NCI-H2227 treated with DMSO at 0.1 percent for 48 hours (cell line): ENCODE measurements around the gene TMEM128.
A peak's percentile ranks its signal among the peaks of the same experiment; 100 is the strongest.
"Not testable (repeated sequence)": the region's sequence is repeated elsewhere in the genome, so short reads cannot be mapped to it uniquely, and the experiment has no call there.

Experiments
- DNase-seq: peaks from one replicate; lab custom pipeline; 2025; lab: John Stamatoyannopoulos, UW

The TMEM128 gene

DNA sequence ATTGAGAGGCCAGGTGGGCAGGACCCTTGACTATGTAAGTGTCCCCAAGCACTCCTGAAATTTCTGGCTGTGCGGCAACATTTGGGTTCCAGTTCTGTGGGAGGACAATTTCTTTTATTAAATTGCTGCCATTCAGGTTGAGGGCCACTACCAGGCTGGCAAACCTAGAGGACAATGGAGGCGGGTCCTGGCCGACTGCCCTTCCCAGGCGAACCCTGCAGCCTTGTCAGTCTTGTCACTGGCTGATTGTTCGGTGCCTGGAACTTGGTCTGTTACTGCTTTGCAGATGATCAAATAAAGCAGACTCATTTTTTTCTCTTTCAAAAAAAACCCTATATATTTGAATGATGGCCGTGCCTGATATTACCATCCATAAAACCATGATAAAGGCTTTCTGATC is 6.6 kb upstream of the TMEM128 start:
- DNase-seq = no peak

DNA sequence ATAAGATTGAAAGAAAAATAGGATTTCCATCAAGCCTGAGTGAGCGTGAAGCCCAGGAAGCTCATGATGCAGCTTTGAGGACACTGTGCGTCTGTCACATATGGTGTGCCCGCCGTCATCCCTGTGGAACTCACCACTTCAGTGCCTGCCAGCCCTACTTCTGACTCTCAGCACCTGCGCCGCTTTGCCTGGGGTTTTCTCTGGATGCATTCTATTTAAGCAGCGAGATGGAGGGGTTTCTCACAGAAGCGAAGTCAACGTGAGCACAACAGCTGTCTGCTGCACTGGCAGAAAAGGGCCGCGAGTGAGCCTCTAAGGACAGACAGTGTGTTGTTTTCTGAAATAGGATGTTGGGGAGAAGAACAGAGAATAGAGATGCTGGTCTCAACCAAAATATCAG is 6.2 kb upstream of the TMEM128 start:
- no peak for DNase-seq

DNA sequence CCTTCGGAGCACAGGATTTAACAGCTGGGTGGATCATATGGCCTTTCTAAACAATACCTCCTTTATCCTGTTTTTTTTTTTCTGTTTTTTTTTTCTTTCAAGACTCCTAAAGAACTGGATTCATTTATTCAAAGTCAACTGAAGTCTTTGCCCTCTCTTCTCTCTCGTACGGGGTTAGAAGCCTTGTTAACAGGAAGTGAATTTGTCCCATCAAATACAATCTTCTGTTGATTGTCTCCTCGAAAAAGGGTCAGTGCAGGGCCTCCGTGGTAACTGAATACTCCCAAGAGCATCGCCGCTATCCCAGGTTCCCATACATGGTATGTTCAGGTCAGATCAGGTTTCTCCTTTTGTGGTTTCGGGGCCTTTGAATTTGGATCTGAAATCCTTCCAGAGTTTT is 1.8 kb upstream of the TMEM128 start:
- no peak for DNase-seq

DNA sequence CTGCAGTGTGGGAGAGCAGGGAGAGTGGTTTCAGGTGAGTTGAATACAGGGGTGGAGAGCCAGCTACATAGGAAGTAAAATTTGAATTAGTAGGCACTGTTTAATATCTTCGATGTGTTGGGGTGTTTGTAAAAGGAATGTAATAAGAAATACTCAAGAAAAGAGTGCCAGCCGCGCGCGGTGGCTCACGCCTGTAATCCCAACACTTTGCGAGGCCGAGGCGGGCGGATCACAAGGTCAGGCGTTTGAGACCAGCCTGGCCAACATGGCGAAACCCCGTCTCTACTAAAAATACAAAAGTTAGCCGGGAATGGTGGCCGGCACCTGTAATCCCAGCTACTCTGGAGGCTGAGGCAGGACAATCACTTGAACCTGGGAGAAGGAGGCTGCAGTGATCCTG is 1.3 kb upstream of the TMEM128 start:
- DNase-seq = not testable (repeated sequence)

DNA sequence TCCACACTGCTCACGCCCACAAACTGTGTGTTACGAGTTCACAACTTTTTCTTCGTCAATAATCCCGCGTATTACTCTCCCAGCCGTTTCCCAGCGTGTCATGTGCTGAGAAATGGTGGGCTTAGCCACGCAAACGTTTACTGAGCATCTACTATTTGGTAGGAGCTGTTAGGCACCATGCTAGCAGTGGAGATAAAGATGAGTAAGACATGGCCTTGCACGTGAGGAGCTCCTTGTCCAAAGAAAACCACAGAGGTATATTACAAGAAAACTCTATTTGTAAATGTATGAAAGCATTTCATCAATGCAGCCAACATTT is 821 bp upstream of the TMEM128 start:
- no peak for DNase-seq

DNA sequence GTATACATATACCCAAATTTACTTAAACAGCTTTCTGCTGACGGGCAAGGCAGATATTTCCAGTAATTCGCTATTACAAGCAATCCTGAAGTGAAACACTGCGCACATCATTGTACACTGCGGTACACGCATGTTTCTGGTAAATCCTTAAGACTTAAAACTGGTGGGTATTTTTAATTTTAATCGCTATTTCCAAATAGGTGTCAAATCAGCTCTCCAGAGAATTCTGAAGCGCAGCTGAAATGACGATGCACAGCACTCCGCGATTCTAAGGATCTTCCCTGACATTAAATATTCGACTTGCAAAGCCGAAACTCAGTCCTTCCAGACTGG is 361 bp downstream of the TMEM128 start:
- DNase-seq = no peak

DNA sequence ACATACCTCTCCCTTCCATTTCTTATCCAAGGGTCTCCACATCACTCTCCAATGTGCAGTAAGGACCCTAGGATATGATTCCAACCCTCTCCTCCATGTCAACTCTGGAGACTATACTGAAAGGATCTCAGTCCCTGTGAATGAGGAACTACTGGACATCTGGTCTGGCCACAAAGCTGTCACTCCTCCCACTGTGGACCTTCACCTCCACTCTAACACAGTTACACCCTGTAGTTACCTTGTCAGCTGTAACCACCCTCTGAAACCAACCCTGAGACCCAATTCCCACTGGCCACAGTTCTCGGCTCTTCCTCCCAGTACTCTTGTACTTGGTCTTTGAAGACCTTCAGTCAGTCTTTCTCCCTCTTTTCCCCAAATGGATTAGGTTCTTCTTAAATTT is 2.9 kb downstream of the TMEM128 start:
- no peak for DNase-seq

DNA sequence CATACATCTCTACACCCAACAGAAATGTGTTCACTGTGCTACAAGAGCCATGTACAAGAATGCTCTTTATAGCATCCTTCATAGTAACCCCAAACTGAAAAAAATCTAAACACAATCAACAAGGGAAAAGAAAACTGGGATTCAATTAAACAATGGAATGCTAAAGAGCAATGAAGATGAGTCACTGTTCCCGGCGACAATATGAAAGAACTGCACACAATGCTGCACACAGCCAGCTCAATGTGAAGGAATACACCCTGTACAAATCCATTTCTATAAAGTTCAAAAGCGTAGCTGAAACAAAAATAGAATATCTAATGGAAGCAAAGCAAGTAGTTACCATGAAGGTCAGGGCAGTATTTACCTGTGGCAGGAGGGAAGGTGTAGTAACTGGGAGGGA is 8.5 kb downstream of the TMEM128 start:
- DNase-seq = not testable (repeated sequence)

DNA sequence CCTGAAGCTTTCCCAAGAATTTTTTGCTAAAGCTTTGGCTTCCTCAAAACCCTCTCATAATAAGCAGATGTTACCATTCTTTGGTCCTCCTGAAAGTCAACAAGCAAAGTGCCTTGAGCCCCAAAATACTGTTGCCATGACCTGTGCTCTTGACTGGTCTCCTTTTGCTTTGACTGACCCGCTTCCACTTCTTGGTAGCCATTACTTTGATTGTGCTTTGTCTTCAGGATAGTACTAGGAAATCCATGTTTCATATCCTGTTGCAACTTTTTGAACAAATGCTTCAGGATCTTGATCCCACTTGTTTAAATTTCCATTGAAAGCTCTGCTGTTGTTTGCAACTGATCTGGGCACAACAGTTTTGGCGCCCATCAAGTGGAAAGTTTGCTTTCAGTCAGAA is 14.4 kb downstream of the TMEM128 start:
- no peak for DNase-seq

DNA sequence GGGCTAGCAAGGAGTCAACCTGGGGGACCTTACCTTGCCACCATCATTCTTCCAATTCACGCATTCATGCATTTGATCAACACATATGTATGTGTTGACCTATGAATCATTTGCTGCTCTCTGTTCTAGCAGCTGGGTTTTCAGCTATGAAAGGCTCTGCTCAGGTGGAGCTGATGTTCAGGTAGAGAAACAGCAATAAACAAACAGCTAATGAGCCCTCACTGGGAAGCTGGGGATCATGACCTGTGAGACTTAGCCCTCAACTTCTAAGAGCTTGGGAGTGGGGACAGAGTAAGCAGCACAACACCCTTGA is 19.7 kb downstream of the TMEM128 start:
- DNase-seq = no peak

DNA sequence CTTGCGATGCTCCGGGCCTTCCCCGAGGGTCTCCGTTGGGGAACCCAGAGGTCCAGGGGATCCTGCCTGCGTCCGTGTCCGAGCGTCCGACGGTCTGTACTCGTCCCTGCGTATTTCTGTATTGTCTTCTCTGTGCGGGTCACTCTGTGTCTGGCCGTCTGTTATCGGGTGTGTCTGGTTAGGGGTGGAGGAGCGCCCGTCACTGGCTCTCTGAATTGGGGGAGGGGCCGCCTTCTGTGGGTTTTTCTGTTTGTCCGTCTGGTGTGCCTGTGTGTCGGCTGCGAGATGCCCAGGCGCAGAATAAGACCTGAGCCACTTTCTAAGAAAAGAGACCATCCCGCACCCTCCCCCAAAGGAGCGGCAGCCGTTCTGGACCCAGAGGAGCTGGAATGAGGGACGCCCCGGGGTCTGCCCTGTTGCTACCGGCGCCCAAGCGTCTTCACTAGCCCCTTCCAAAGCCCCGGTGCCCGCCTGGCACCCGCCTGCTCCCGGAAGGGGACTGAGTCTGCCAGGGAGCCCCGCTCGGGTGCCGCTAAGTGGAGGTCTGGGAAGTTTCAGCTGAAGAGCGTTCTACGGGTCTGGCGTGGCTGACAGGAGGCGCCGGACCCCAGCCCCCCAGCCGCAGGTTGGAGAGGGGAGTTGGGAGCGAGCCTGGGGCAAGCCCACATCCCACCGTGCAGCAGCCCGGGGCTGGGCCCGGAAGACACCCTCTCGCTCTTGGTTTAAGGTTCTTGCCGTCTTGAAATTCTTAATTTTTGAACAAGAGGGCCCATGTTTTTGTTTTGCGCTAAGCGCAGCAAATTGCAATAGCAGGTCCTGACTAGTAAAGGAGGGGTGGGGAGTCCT is 20.3 kb downstream of the TMEM128 start:
- no peak for DNase-seq

DNA sequence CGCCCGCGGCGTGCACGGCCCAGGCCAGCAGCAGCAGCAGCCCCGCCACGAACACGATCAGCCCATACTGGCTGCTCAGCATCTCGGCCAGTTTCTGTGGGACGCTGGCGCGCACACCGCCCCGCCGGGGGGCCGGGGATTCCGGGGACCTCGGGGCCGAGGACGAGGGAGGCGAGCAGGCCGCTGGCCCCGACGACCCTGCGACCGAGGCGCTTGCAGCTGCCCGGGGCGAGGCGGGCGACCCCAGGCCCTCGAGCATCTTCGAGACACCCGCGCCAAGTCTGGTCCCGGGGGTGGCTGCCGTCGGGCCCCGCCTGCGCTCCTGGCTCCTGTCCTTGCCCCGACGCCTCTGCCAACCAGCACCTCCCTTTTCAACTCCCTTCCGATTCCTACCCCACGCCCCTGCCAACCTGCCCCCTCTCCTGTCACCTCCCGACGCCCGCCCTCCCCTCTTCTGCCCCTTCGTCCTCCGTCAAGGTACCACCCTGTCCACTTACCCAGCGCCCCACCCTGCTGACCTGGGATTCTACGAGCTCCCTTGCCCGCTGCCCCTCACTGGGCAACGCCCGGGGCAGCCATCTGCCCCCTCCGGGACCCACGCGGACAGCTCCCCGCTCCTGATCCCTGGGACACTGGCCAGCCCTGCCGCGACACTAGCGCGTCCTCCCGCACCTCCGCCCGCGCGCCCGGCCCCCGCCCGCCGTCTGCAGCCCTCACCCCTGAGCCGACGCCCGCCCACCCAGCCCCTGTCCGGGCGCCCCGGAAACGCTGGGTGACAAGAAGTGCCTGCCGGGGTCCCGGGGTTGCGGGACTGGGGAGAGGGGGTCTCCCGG is 21.2 kb downstream of the TMEM128 start, which contains the start of gene OTOP1:
Gene OTOP1, minus strand, starts transcription at position 324 of the 833 bp plus-strand sequence. Its CDS starts 65 bp downstream, at position 259.
- DNase-seq = no peak

DNA sequence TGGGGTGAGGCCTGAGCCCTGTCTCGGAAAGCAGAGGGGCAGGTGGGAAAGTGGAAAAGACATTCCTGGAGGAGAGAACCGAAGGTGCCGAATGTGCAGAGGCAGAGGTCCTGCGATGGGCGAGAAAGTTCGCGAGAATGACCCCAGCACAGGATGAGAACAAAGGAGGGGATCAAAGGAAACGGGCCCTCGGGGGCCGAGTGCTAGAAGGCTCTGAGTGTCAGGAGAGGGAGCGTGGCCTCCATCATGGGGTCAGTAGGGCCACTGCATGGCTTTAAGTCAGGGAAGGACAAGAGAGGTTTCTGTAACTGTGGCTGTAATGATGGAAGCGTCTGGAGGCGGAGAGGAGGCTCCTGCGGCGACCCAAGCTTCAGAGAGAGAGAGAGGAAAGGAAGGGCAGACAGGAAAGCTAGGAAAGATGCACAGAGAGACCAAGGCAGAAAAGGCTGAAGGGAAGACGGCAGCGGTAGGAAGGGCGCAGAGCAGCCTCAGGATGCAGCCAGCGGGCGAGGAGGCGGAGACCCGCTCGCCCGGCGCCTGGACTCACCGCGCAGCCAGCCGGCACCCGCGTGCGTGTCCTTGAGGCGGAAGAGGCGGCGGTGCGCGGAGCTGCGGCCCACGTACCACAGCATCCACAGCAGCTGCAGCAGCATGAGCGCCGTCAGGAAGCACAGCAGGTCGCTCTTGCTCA is 22.0 kb downstream of the TMEM128 start:
- DNase-seq = peak; percentile 4

DNA sequence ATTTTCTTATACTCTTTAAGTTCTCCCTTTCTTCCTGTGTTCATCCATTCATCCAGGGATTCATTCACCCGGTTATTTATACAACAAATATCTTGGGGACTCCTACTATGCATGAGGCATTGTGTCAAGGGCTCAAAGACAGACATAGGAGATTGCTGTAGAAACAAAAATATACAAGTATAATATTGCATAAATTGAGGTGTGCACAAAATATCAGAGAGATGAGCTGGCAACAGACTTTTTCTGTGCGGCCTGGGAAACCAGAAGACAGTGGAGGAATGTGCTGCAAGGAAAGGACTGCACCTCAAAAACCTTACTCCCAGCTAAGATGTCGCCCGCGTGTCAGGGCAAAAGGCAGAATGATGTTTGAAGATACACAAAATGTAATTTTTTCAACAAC is 30.9 kb downstream of the TMEM128 start:
- DNase-seq = no peak

DNA sequence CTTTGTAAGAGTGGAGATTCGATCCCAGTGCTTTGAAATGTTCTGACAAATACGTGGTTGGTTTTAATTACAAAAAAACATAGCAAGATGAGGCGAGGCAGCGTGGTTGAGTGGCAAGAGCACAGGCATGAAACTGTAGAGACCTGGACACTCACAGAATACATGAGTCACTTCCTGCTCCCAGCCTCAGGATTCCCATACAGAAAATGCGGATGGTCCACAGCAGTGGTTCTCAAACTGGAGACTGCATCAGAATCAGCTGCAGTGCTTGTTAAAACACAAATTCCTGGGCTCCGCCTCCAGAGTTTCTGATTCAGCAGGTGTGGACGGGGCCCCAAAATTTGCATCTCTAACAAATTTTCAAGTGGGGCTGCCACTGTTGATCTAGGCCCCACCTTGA is 31.4 kb downstream of the TMEM128 start:
- no peak for DNase-seq

DNA sequence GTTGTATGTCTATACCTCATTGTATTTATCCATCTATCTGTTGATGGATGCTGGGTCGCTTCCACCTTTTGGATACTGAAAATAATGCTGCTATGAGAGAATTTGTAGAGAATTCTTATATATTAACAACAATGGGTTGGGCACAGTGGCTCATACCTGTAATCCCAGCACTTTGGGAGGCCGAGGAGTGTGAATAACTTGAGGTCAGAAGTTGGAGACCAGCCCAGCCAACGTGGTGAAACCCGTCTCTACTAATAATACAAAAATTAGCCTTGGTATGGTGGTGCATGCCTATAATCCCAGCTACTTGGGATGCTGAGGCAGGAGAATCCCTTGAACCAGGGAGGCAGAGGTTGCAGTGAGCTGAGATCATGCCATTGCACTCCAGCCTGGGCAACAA is 34.3 kb downstream of the TMEM128 start:
- not testable (repeated sequence) for DNase-seq

DNA sequence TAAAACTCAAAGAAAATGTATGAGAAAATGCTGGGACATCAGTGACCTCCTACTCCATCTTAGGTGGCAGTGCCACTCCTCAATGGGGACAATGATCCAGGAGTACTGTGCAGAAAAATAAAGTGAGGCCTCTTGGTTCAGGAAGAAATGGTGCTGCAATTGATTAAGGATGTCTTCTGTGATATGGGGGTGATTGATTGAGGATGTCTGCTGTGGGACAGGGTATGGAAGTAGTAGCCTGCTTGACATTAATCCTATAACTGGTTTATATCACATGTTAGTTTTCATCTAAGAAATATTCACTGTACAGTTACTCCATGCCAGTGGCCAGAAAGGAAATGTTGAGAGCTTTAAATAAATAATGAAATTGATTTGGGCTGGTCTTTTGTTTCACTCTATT is 41.8 kb downstream of the TMEM128 start:
- DNase-seq = no peak

DNA sequence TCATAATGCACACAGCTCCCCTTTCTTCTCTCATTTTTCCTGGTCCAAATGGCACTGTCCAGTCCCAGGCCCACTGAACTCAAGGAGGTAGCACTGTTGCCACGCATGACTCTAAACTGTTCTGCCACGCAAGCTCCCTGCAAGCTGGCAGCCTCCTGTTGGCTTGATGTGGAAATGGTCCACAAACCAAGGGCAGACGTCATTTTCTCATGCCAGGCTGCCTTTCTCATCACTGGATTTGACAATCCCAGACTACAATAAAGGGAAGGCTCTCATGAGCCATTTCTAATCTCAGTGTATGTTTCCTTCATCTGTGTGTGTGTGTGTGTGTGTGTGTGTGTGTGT is 43.6 kb downstream of the TMEM128 start:
- no peak for DNase-seq

DNA sequence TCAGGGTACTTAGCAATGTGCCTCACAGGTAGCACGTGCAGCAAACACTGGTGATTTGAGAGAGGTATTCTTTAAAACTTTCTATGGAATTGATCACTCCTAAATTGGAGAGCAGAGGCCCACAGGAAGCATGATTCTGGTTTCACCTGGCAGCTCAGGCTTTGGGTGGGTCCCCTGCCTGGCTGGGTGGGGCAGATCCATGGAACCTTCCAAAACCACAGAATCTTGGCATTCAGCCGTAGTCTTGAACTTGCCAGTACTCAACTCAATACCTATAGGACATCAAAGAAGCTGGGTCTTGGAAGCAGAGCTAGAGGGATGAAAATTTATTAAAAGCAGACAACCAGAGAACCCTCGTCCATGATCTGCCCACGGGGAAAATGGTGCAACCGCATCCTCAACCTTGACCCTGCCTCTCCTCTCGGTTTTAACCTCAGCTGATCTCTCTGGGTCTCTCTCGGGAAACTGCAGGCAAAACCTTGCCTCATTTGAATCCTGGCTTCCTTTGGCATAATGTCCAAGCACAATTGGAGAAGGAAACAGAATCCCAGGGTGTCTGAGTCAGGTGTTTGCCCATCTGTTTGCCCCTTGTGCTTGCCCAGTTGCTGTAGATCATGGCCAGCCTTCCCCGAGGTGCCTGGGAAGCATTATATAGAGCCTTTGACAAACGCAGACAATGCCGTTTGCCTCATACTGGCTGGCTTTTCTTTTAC is 44.2 kb downstream of the TMEM128 start:
- no peak for DNase-seq

DNA sequence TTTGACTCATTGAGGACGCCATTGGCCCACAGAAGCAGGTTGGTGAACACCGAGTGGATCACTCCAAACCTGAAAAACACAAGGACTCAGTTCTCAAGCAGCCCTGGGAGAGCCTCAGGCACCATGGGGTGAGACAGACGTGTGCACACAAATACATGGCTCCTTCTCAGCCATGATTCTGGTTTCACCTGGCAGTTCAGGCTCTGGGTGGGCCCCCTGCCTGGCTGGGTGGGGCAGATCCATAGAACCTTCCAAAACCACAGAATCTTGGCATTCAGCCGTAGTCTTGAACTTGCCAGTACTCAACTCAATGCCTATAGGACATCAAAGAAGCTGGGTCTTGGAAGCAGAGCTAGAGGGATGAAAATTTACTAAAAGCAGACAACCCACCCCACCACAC is 45.5 kb downstream of the TMEM128 start:
- no peak for DNase-seq

DNA sequence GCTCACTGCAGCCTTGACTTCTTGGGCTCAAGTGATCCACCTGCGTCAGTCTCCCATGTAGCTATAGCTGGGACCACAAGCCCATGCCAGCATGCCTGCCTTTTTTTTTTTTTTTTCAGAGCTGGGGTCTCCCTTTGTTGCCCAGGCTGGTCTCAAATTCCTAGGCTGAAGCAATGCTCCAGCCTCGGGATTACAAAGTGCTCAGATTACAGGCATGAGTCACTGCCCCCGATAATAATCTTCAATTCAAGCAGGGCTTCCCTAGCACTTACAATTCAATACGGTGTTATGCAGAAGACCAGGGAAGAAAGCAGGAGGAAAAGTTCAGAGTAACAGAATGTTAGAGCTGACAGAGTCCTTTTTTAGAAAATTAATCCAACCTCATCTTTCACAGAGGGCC is 47.4 kb downstream of the TMEM128 start:
- DNase-seq = no peak

DNA sequence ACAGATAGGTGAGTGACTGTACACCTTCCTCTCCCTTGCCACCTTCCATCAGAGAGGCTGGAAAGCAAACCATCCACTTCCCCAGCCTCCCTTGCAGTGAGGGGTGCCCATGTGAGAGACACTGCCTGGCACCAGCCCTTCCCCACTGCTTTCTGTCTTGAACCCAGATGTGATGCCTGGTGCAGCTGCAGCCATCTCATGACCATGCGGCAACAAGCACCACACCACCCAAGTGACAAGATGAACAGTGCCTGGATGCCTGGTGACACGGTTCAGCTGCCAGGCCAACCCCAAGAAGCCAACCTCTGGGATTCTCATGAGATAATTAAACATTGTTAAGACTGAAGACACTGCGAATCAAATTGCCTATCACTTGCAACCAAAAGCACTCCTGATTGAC is 52.7 kb downstream of the TMEM128 start:
- no peak for DNase-seq

DNA sequence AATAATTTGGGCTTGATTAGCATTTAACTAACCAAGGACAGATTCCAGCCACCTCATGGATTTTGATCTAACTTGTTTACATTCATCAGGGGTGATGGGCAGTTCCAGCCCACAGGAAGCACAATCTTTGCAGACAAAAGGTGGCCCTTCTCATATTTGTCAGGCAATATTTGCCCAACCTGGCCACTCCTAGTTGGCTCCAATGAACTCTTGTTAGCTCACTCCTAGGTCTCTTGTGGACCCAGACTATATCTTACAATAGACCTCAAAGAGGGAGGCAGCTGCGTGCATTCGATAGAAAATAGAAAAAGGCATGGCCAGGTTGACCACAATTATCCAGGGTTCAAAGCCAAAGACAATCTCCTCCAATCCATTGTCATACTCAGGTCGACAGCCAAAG is 59.5 kb downstream of the TMEM128 start:
- DNase-seq = not testable (repeated sequence)
